PC-3 (cell line): Measurements from ENCODE around the gene SLC16A12.

ENCODE experiments used
- EZH2 ChIP-seq: fragments of 300-600 bp; sonication (generic); IDR thresholded peaks from one replicate; pipeline ENCODE4 v1.6.1; 2017; ENCODE audit warnings: antibody characterized with exemption, mild to moderate bottlenecking, low read length; ENCODE audit not compliant: unreplicated experiment
- EZH2phosphoT487 ChIP-seq: fragments of 300-600 bp; sonication (generic); IDR thresholded peaks from 2 replicates; pipeline ENCODE4 v1.6.1; 2018; ENCODE audit warnings: mild to moderate bottlenecking, antibody characterized with exemption, low read length, borderline replicate concordance
- TF ChIP-seq, protein P1 (sequence below): fragments of 300-600 bp; sonication (generic); conservative IDR thresholded peaks from 2 replicates; pipeline ENCODE4 v1.5.1; 2017; ENCODE audit warnings: antibody characterized with exemption, low read depth, mild to moderate bottlenecking, low read length

DNA sequence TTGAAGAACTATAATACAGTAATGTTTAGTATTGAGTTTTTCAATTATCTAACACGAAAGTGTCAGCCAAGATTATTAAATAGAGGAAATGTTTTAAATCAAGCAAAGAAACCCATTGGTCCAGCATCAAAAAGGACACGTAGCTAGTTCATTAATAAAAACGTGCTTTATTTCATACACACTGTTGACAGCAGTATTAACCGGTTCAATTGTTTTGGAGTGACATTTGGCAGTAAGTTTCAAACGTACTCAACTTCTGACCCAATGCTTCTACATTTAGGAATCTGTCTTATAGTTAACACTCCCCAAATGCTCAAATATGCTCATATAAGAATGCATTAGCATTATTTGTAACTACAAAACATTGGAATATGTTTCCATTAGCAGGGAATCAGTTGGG, 41.3 kb downstream of the SLC16A12 start:
- TF ChIP-seq, protein P1, sequence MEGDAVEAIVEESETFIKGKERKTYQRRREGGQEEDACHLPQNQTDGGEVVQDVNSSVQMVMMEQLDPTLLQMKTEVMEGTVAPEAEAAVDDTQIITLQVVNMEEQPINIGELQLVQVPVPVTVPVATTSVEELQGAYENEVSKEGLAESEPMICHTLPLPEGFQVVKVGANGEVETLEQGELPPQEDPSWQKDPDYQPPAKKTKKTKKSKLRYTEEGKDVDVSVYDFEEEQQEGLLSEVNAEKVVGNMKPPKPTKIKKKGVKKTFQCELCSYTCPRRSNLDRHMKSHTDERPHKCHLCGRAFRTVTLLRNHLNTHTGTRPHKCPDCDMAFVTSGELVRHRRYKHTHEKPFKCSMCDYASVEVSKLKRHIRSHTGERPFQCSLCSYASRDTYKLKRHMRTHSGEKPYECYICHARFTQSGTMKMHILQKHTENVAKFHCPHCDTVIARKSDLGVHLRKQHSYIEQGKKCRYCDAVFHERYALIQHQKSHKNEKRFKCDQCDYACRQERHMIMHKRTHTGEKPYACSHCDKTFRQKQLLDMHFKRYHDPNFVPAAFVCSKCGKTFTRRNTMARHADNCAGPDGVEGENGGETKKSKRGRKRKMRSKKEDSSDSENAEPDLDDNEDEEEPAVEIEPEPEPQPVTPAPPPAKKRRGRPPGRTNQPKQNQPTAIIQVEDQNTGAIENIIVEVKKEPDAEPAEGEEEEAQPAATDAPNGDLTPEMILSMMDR, result no peak
- TF ChIP-seq EZH2 (no peak), EZH2phosphoT487 (no peak)
